ENCODE results near the gene OR2A12.

The OR2A12 gene

GRCh38 chr7:144133307-144133706, 47.2 kb downstream of the OR2A12 start:
- Histone ChIP-seq H3F3A (ENCODE audit: low read depth) (no peaks in the 10 kb centered on the region), H2AFZ (ENCODE audit: low read length) (no peak overlapping the region), H3K4me3 (ENCODE audit: low read length, poor library complexity, severe bottlenecking) (no peak overlapping the region), H3K4me2 (ENCODE audit: low read depth, low read length, poor library complexity, severe bottlenecking) (no peak overlapping the region), H3K79me2 (ENCODE audit: insufficient read depth, low read length) (no peaks in the 10 kb centered on the region), H3K36me3 (ENCODE audit: insufficient read depth, low read length) (no peaks in the 10 kb centered on the region), H4K20me1 (ENCODE audit: insufficient read depth, low read length, poor library complexity, severe bottlenecking) (no peaks in the 10 kb centered on the region), H3K9ac (ENCODE audit: low read depth, low read length, poor library complexity, severe bottlenecking) (no peak overlapping the region), H3K27me3 (ENCODE audit: insufficient read depth, low read length, poor library complexity, severe bottlenecking) (no peaks in the 10 kb centered on the region), H3K4me1 (ENCODE audit: insufficient read depth, low read length, poor library complexity, severe bottlenecking) (no peaks in the 10 kb centered on the region), H3K9me3 (ENCODE audit: insufficient read depth, low read depth, low read length) (no peaks in the 10 kb centered on the region), H3K9me2 (replicated peaks; ENCODE audit: low read depth, low read length) (no peaks in the 10 kb centered on the region)
- TF ChIP-seq CTCF (conservative IDR thresholded peaks at IDR 0.05; ENCODE audit: low read length), result no peak
- no peak for TF ChIP-seq EZH2phosphoT487 (IDR thresholded peaks at IDR 0.05; ENCODE audit: borderline replicate concordance)

GRCh38 chr7:144134116-144134515, 48.0 kb downstream of the OR2A12 start:
- H2AFZ ChIP-seq (ENCODE audit: low read length), result no peak overlapping the region
- no peak overlapping the region for H3K4me3 ChIP-seq (ENCODE audit: low read length, poor library complexity, severe bottlenecking)
- no peaks in the 10 kb centered on the region for H3K9me3 ChIP-seq (ENCODE audit: insufficient read depth, low read depth, low read length)
- TF ChIP-seq EZH2phosphoT487 (IDR thresholded peaks at IDR 0.05; ENCODE audit: borderline replicate concordance) (no peak), CTCF (conservative IDR thresholded peaks at IDR 0.05; ENCODE audit: low read length) (no peak)
- H3F3A ChIP-seq (ENCODE audit: low read depth), result no peaks in the 10 kb centered on the region
- no peaks in the 10 kb centered on the region for H3K9me2 ChIP-seq (replicated peaks; ENCODE audit: low read depth, low read length)
- no peaks in the 10 kb centered on the region for H3K36me3 ChIP-seq (ENCODE audit: insufficient read depth, low read length)
- no peak overlapping the region for H3K9ac ChIP-seq (ENCODE audit: low read depth, low read length, poor library complexity, severe bottlenecking)
- no peaks in the 10 kb centered on the region for H4K20me1 ChIP-seq (ENCODE audit: insufficient read depth, low read length, poor library complexity, severe bottlenecking)
- no peaks in the 10 kb centered on the region for H3K4me1 ChIP-seq (ENCODE audit: insufficient read depth, low read length, poor library complexity, severe bottlenecking)
- H3K27me3 ChIP-seq (ENCODE audit: insufficient read depth, low read length, poor library complexity, severe bottlenecking), result no peaks in the 10 kb centered on the region
- no peaks in the 10 kb centered on the region for H3K79me2 ChIP-seq (ENCODE audit: insufficient read depth, low read length)
- no peak overlapping the region for H3K4me2 ChIP-seq (ENCODE audit: low read depth, low read length, poor library complexity, severe bottlenecking)

- Histone ChIP-seq H2AFZ (ENCODE audit: low read length) (no peak overlapping the region), H3K36me3 (ENCODE audit: insufficient read depth, low read length) (no peaks in the 10 kb centered on the region), H3K4me3 (ENCODE audit: low read length, poor library complexity, severe bottlenecking) (no peak overlapping the region), H3F3A (ENCODE audit: low read depth) (no peaks in the 10 kb centered on the region), H3K9me2 (replicated peaks; ENCODE audit: low read depth, low read length) (no peaks in the 10 kb centered on the region), H4K20me1 (ENCODE audit: insufficient read depth, low read length, poor library complexity, severe bottlenecking) (no peaks in the 10 kb centered on the region), H3K4me1 (ENCODE audit: insufficient read depth, low read length, poor library complexity, severe bottlenecking) (no peaks in the 10 kb centered on the region), H3K79me2 (ENCODE audit: insufficient read depth, low read length) (no peaks in the 10 kb centered on the region), H3K27me3 (ENCODE audit: insufficient read depth, low read length, poor library complexity, severe bottlenecking) (no peaks in the 10 kb centered on the region), H3K9ac (ENCODE audit: low read depth, low read length, poor library complexity, severe bottlenecking) (no peak overlapping the region), H3K9me3 (ENCODE audit: insufficient read depth, low read depth, low read length) (no peaks in the 10 kb centered on the region), H3K4me2 (ENCODE audit: low read depth, low read length, poor library complexity, severe bottlenecking) (no peak overlapping the region)
- TF ChIP-seq CTCF (conservative IDR thresholded peaks at IDR 0.05; ENCODE audit: low read length), result no peak
- TF ChIP-seq EZH2phosphoT487 (IDR thresholded peaks at IDR 0.05; ENCODE audit: borderline replicate concordance), result no peak
Measured at GRCh38 chr7:144137501-144137900, 51.4 kb downstream of the OR2A12 start.

All from Loucy (cell line).